HepG2 (cell line): Measurements from ENCODE around the gene BYSL. TPM values are rescaled to one million over a fixed set of nuclear protein-coding genes. Genes with fewer than 3 reads are reported as not detected.

Experiments used
- EHMT2 ChIP-seq: fragments of 200-600 bp; sonication (generic); IDR thresholded peaks from 2 replicates; pipeline ENCODE4 v1.7.0; 2017; ENCODE audit warnings: antibody characterized with exemption, low read depth, low read length, borderline replicate concordance
- FOXM1 ChIP-seq: sonication (generic); formaldehyde crosslinking; IDR thresholded peaks from 2 replicates; pipeline ENCODE4 v1.5.0; 2020; ENCODE audit warnings: missing genetic modification reagents
- HES4 ChIP-seq: sonication (generic); formaldehyde crosslinking; IDR thresholded peaks from 2 replicates; pipeline ENCODE4 v1.9.0; 2021; ENCODE audit warnings: mild to moderate bottlenecking, missing genetic modification reagents, borderline replicate concordance
- HIVEP1 ChIP-seq: sonication (generic); formaldehyde crosslinking; IDR thresholded peaks from 2 replicates; pipeline ENCODE4 v1.4.0; 2020; ENCODE audit warnings: mild to moderate bottlenecking, missing genetic modification reagents
- SOX5 ChIP-seq: IDR thresholded peaks from 2 replicates; pipeline ENCODE4 v1.6.1; 2016; ENCODE audit warnings: borderline replicate concordance
- ZFP82 ChIP-seq: sonication (generic); formaldehyde crosslinking; IDR thresholded peaks from 2 replicates; pipeline ENCODE4 v1.5.1; 2020; ENCODE audit warnings: mild to moderate bottlenecking, missing genetic modification reagents, borderline replicate concordance
- ZNF652 ChIP-seq: IDR thresholded peaks from 2 replicates; pipeline ENCODE4 v1.6.1; 2016; ENCODE audit warnings: low read depth, borderline replicate concordance
- ZNF75D ChIP-seq: sonication (generic); formaldehyde crosslinking; IDR thresholded peaks from 2 replicates; pipeline ENCODE4 v1.8.1; 2023; ENCODE audit warnings: missing genetic modification reagents, mild to moderate bottlenecking, borderline replicate concordance
- ZNF839 ChIP-seq: sonication (generic); formaldehyde crosslinking; IDR thresholded peaks from 2 replicates; pipeline ENCODE4 v1.4.0; 2020; ENCODE audit warnings: missing genetic modification reagents, mild to moderate bottlenecking, borderline replicate concordance
- ZNF850 ChIP-seq: sonication (generic); formaldehyde crosslinking; conservative IDR thresholded peaks from 2 replicates; pipeline ENCODE4 v1.9.0; 2021; ENCODE audit warnings: mild to moderate bottlenecking, missing genetic modification reagents
- polyA plus RNA-seq, 8 experiments: library from polyadenylated mRNA; depleted of rRNA in 3 of 8; stranded (reverse) in 7 of 8; unstranded in 1 of 8; fragments of >200 nt; fragmentation: Illumina TruSeq in 4 of 8; extraction: Trizol in 4 of 8; gene quantifications; 2 replicates each; pipeline versions ENCODE4 v1.2.1 to v1.2.3, GENCODE V29; 2011 to 2016; ENCODE audit warnings: low read depth in 4 of 8, missing spikeins in 1 of 8, mixed read lengths in 1 of 8; ENCODE audit not compliant: insufficient read depth in 1 of 8
- total RNA-seq, 5 experiments: library from RNA; depleted of rRNA; stranded (reverse); fragments of >200 nt; fragmentation: Illumina TruSeq; extraction: Trizol; gene quantifications; 2 replicates each; pipeline ENCODE4 v1.2.3, GENCODE V29; 2016; ENCODE audit warnings: low read depth in 1 of 5
- TF ChIP-seq, protein P1 (sequence below): sonication (generic); formaldehyde crosslinking; IDR thresholded peaks from one replicate; pipeline ENCODE4 v1.5.1; 2020; ENCODE audit warnings: mild to moderate bottlenecking, missing genetic modification reagents; ENCODE audit errors: not compliant biosample characterization
- TF ChIP-seq, protein P2 (sequence below): sonication (generic); formaldehyde crosslinking; conservative IDR thresholded peaks from 2 replicates; pipeline ENCODE4 v1.8.0; 2022; ENCODE audit warnings: low read depth, missing genetic modification reagents
- TF ChIP-seq, protein P3 (sequence below): sonication (generic); formaldehyde crosslinking; IDR thresholded peaks from 2 replicates; pipeline ENCODE4 v1.5.0; 2020; ENCODE audit warnings: missing genetic modification reagents
- TF ChIP-seq, protein P4 (sequence below): sonication (generic); formaldehyde crosslinking; IDR thresholded peaks from 2 replicates; pipeline ENCODE4 v1.8.0; 2022; ENCODE audit warnings: mild to moderate bottlenecking, missing genetic modification reagents; ENCODE audit not compliant: insufficient replicate concordance
- TF ChIP-seq, protein P5 (sequence below): sonication (generic); formaldehyde crosslinking; IDR thresholded peaks from 2 replicates; pipeline ENCODE4 v1.4.0; 2020; ENCODE audit warnings: mild to moderate bottlenecking, missing genetic modification reagents

Gene BYSL
- total and polyA plus RNA-seq, 2 of the 13 experiments (the other 11 are each of a cell fraction or from before 2014, with no cell fraction given), result 27.9 to 28.6 TPM

DNA sequence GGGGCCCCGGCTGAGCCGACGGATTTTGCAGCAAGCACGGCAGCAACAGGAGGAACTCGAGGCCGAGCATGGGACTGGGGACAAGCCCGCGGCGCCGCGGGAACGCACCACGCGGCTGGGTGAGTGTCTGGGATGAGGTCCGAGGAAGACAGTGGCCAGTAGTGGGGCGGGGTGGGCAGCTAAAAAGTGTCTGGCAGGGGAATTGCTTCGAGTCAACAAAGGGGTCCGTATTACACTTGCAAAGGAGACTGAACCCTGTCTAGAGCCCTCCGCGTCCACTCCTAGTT lies 356 bp downstream of the BYSL start (continued):
- TF ChIP-seq, protein P1, sequence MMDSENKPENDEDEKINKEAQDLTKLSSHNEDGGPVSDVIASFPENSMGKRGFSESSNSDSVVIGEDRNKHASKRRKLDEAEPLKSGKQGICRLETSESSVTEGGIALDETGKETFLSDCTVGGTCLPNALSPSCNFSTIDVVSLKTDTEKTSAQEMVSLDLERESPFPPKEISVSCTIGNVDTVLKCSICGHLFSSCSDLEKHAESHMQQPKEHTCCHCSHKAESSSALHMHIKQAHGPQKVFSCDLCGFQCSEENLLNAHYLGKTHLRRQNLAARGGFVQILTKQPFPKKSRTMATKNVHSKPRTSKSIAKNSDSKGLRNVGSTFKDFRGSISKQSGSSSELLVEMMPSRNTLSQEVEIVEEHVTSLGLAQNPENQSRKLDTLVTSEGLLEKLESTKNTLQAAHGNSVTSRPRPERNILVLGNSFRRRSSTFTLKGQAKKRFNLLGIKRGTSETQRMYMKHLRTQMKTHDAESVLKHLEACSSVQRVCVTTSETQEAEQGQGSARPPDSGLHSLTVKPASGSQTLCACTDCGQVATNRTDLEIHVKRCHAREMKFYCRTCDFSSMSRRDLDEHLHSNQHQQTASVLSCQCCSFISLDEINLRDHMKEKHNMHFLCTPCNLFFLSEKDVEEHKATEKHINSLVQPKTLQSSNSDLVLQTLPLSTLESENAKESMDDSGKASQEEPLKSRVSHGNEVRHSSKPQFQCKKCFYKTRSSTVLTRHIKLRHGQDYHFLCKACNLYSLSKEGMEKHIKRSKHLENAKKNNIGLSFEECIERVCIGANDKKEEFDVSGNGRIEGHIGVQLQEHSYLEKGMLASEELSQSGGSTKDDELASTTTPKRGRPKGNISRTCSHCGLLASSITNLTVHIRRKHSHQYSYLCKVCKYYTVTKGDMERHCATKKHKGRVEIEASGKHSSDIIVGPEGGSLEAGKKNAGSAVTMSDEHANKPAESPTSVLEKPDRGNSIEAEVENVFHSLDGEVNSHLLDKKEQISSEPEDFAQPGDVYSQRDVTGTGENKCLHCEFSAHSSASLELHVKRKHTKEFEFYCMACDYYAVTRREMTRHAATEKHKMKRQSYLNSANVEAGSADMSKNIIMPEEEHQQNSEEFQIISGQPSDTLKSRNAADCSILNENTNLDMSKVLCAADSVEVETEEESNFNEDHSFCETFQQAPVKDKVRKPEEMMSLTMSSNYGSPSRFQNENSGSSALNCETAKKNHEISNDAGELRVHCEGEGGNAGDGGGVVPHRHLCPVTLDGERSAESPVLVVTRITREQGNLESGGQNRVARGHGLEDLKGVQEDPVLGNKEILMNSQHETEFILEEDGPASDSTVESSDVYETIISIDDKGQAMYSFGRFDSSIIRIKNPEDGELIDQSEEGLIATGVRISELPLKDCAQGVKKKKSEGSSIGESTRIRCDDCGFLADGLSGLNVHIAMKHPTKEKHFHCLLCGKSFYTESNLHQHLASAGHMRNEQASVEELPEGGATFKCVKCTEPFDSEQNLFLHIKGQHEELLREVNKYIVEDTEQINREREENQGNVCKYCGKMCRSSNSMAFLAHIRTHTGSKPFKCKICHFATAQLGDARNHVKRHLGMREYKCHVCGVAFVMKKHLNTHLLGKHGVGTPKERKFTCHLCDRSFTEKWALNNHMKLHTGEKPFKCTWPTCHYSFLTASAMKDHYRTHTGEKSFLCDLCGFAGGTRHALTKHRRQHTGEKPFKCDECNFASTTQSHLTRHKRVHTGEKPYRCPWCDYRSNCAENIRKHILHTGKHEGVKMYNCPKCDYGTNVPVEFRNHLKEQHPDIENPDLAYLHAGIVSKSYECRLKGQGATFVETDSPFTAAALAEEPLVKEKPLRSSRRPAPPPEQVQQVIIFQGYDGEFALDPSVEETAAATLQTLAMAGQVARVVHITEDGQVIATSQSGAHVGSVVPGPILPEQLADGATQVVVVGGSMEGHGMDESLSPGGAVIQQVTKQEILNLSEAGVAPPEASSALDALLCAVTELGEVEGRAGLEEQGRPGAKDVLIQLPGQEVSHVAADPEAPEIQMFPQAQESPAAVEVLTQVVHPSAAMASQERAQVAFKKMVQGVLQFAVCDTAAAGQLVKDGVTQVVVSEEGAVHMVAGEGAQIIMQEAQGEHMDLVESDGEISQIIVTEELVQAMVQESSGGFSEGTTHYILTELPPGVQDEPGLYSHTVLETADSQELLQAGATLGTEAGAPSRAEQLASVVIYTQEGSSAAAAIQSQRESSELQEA, result no peak
- TF ChIP-seq ZNF75D (CRISPR knock-in tag) (no peak), HES4 (peak; percentile 72; the same call in 1 of the 2 replicates), ZNF652 (CRISPR knock-in tag) (no peak), SOX5 (CRISPR knock-in tag) (no peak), EHMT2 (no peak), FOXM1 (CRISPR knock-in tag) (no peak), ZNF850 (CRISPR knock-in tag) (no peak), ZNF839 (CRISPR knock-in tag) (no peak), HIVEP1 (CRISPR knock-in tag) (no peak), ZFP82 (CRISPR knock-in tag) (no peak)
- TF ChIP-seq, protein P2, sequence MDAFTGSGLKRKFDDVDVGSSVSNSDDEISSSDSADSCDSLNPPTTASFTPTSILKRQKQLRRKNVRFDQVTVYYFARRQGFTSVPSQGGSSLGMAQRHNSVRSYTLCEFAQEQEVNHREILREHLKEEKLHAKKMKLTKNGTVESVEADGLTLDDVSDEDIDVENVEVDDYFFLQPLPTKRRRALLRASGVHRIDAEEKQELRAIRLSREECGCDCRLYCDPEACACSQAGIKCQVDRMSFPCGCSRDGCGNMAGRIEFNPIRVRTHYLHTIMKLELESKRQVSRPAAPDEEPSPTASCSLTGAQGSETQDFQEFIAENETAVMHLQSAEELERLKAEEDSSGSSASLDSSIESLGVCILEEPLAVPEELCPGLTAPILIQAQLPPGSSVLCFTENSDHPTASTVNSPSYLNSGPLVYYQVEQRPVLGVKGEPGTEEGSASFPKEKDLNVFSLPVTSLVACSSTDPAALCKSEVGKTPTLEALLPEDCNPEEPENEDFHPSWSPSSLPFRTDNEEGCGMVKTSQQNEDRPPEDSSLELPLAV (CRISPR knock-in tag), result no peak
- TF ChIP-seq, protein P3, sequence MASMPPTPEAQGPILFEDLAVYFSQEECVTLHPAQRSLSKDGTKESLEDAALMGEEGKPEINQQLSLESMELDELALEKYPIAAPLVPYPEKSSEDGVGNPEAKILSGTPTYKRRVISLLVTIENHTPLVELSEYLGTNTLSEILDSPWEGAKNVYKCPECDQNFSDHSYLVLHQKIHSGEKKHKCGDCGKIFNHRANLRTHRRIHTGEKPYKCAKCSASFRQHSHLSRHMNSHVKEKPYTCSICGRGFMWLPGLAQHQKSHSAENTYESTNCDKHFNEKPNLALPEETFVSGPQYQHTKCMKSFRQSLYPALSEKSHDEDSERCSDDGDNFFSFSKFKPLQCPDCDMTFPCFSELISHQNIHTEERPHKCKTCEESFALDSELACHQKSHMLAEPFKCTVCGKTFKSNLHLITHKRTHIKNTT (CRISPR knock-in tag), result no peak
- TF ChIP-seq, protein P4, sequence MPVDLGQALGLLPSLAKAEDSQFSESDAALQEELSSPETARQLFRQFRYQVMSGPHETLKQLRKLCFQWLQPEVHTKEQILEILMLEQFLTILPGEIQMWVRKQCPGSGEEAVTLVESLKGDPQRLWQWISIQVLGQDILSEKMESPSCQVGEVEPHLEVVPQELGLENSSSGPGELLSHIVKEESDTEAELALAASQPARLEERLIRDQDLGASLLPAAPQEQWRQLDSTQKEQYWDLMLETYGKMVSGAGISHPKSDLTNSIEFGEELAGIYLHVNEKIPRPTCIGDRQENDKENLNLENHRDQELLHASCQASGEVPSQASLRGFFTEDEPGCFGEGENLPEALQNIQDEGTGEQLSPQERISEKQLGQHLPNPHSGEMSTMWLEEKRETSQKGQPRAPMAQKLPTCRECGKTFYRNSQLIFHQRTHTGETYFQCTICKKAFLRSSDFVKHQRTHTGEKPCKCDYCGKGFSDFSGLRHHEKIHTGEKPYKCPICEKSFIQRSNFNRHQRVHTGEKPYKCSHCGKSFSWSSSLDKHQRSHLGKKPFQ, result no peak
- TF ChIP-seq, protein P5, sequence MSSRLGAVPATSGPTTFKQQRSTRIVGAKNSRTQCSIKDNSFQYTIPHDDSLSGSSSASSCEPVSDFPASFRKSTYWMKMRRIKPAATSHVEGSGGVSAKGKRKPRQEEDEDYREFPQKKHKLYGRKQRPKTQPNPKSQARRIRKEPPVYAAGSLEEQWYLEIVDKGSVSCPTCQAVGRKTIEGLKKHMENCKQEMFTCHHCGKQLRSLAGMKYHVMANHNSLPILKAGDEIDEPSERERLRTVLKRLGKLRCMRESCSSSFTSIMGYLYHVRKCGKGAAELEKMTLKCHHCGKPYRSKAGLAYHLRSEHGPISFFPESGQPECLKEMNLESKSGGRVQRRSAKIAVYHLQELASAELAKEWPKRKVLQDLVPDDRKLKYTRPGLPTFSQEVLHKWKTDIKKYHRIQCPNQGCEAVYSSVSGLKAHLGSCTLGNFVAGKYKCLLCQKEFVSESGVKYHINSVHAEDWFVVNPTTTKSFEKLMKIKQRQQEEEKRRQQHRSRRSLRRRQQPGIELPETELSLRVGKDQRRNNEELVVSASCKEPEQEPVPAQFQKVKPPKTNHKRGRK (CRISPR knock-in tag), result no peak
